Memory B cell (primary cell): Measurements from ENCODE around the gene CD1C.
A peak's percentile ranks its signal among the peaks of the same experiment; 100 is the strongest.

ENCODE experiments used
- ATAC-seq: fragments of 150-1000 bp; cut with Tn5 transposase; 2 replicates; pipeline ENCODE4 v1.10.0; 2021; ENCODE audit warnings: low read depth, mild to moderate bottlenecking, moderate library complexity
- DNase-seq, 2 donors: peaks; one replicate each; pipeline ENCODE4 v3.0.0; 2022; ENCODE audit warnings: low spot score in 2 of 2
- H3K27ac Mint-ChIP-seq: one replicate; pipeline ENCODE4 v1.8.0; 2022; ENCODE audit warnings: mild to moderate bottlenecking, moderate library complexity, mixed read lengths
- H3K27me3 Mint-ChIP-seq: one replicate; pipeline ENCODE4 v1.8.0; 2022; ENCODE audit warnings: mixed read lengths
- H3K36me3 Mint-ChIP-seq: one replicate; pipeline ENCODE4 v1.8.0; 2022; ENCODE audit warnings: mild to moderate bottlenecking, mixed read lengths
- H3K4me1 Mint-ChIP-seq: one replicate; pipeline ENCODE4 v1.8.0; 2022; ENCODE audit warnings: mixed read lengths
- H3K4me3 Mint-ChIP-seq: one replicate; pipeline ENCODE4 v1.8.0; 2022; ENCODE audit warnings: mild to moderate bottlenecking, moderate library complexity, mixed read lengths
- H3K9me3 Mint-ChIP-seq: one replicate; pipeline ENCODE4 v1.8.0; 2022; ENCODE audit warnings: mixed read lengths

Gene CD1C

GRCh38 chr1:158286487-158286886 is 3.2 kb upstream of the CD1C start:
- peaks cover 3% of the 10 kb centered on the region for H3K9me3 Mint-ChIP-seq
- no peaks in the 10 kb centered on the region for H3K27me3 Mint-ChIP-seq
- ATAC-seq (peak; percentile 18), DNase-seq (no peak)
- H3K27ac Mint-ChIP-seq: peak overlapping the region; percentile 95
- peak overlapping the region; percentile 85 for H3K4me3 Mint-ChIP-seq
- peaks cover 6% of the 10 kb centered on the region for H3K36me3 Mint-ChIP-seq
- H3K4me1 Mint-ChIP-seq: peaks cover 40% of the 10 kb centered on the region

- Mint-ChIP-seq H3K9me3 (no peaks in the 10 kb centered on the region), H3K27me3 (no peaks in the 10 kb centered on the region), H3K4me3 (peak overlapping the region; percentile 85), H3K36me3 (peaks cover 2% of the 10 kb centered on the region), H3K27ac (peak overlapping the region; percentile 95), H3K4me1 (peaks cover 38% of the 10 kb centered on the region)
- DNase-seq: peak in 1 of 2 donors; percentile 19
- peak; percentile 20 for ATAC-seq
These were observed 2.8 kb upstream of the CD1C start for GRCh38 chr1:158286941-158287346.

- ATAC-seq: no peak
- Mint-ChIP-seq H3K9me3 (no peaks in the 10 kb centered on the region), H3K4me3 (no peak overlapping the region), H3K27ac (no peak overlapping the region), H3K4me1 (peaks cover 25% of the 10 kb centered on the region), H3K27me3 (no peaks in the 10 kb centered on the region), H3K36me3 (peaks cover 3% of the 10 kb centered on the region)
- no peak for DNase-seq
These were observed 660 bp downstream of the CD1C start for GRCh38 chr1:158290321-158290844.

- H3K4me1 Mint-ChIP-seq: peaks cover 6% of the 10 kb centered on the region
These were observed 6.1 kb downstream of the CD1C start for GRCh38 chr1:158295791-158296190.

GRCh38 chr1:158310623-158311022 is 20.9 kb downstream of the CD1C start:
- Mint-ChIP-seq H3K27ac (no peak overlapping the region), H3K9me3 (no peaks in the 10 kb centered on the region), H3K36me3 (no peaks in the 10 kb centered on the region), H3K4me3 (no peak overlapping the region), H3K27me3 (no peaks in the 10 kb centered on the region), H3K4me1 (peaks cover 17% of the 10 kb centered on the region)
- DNase-seq: no peak
- ATAC-seq: peak; percentile 26

More at GRCh38 chr1:158295791-158296190, 6.1 kb downstream of the CD1C start:
- DNase-seq (no peak), ATAC-seq (no peak)
- Mint-ChIP-seq H3K27me3 (no peaks in the 10 kb centered on the region), H3K27ac (no peak overlapping the region), H3K9me3 (peaks cover 10% of the 10 kb centered on the region), H3K4me3 (no peak overlapping the region), H3K36me3 (peaks cover 17% of the 10 kb centered on the region)

- Mint-ChIP-seq H3K27me3 (no peaks in the 10 kb centered on the region), H3K27ac (no peak overlapping the region), H3K4me3 (no peak overlapping the region), H3K36me3 (no peaks in the 10 kb centered on the region), H3K9me3 (no peaks in the 10 kb centered on the region), H3K4me1 (peaks cover 17% of the 10 kb centered on the region)
- ATAC-seq (peak; percentile 58), DNase-seq (no peak)
These were observed 21.3 kb downstream of the CD1C start for GRCh38 chr1:158311066-158311465.

GRCh38 chr1:158323866-158324265 is 34.1 kb downstream of the CD1C start:
- Mint-ChIP-seq H3K36me3 (peaks cover 9% of the 10 kb centered on the region), H3K27me3 (no peaks in the 10 kb centered on the region), H3K4me3 (no peak overlapping the region), H3K4me1 (peaks cover 11% of the 10 kb centered on the region), H3K9me3 (peaks cover 11% of the 10 kb centered on the region), H3K27ac (no peak overlapping the region)
- no peak for DNase-seq
- no peak for ATAC-seq

- peak overlapping the region; percentile 39 for H3K4me3 Mint-ChIP-seq
- peaks cover 7% of the 10 kb centered on the region for H3K36me3 Mint-ChIP-seq
- peaks cover 11% of the 10 kb centered on the region for H3K9me3 Mint-ChIP-seq
- no peak for DNase-seq
- ATAC-seq: no peak
- no peaks in the 10 kb centered on the region for H3K27me3 Mint-ChIP-seq
- peaks cover 11% of the 10 kb centered on the region for H3K4me1 Mint-ChIP-seq
- H3K27ac Mint-ChIP-seq: peak overlapping the region; percentile 53
These were observed 34.7 kb downstream of the CD1C start for GRCh38 chr1:158324395-158324794.

GRCh38 chr1:158327481-158327880 is 37.8 kb downstream of the CD1C start:
- Mint-ChIP-seq H3K27ac (no peak overlapping the region), H3K9me3 (peaks cover 11% of the 10 kb centered on the region), H3K27me3 (no peaks in the 10 kb centered on the region), H3K36me3 (peaks cover 7% of the 10 kb centered on the region), H3K4me3 (no peak overlapping the region), H3K4me1 (peaks cover 10% of the 10 kb centered on the region)
- DNase-seq (no peak), ATAC-seq (no peak)

- Mint-ChIP-seq H3K36me3 (no peaks in the 10 kb centered on the region), H3K4me1 (peaks cover 12% of the 10 kb centered on the region), H3K4me3 (no peak overlapping the region), H3K27ac (no peak overlapping the region), H3K9me3 (peaks cover 3% of the 10 kb centered on the region), H3K27me3 (no peaks in the 10 kb centered on the region)
- ATAC-seq: no peak
- DNase-seq: no peak
These were observed 38.7 kb downstream of the CD1C start for GRCh38 chr1:158328426-158328825.

GRCh38 chr1:158329300-158329699 is 39.6 kb downstream of the CD1C start:
- Mint-ChIP-seq H3K27me3 (no peaks in the 10 kb centered on the region), H3K4me1 (peaks cover 20% of the 10 kb centered on the region), H3K27ac (no peak overlapping the region), H3K9me3 (no peaks in the 10 kb centered on the region), H3K36me3 (no peaks in the 10 kb centered on the region), H3K4me3 (no peak overlapping the region)
- no peak for DNase-seq
- no peak for ATAC-seq

GRCh38 chr1:158329733-158330132 is 40.0 kb downstream of the CD1C start:
- no peaks in the 10 kb centered on the region for H3K27me3 Mint-ChIP-seq
- peaks cover 19% of the 10 kb centered on the region for H3K4me1 Mint-ChIP-seq
- no peak for DNase-seq
- no peak overlapping the region for H3K27ac Mint-ChIP-seq
- H3K4me3 Mint-ChIP-seq: no peak overlapping the region
- H3K36me3 Mint-ChIP-seq: no peaks in the 10 kb centered on the region
- ATAC-seq: peak; percentile 69
- H3K9me3 Mint-ChIP-seq: no peaks in the 10 kb centered on the region

- Mint-ChIP-seq H3K4me3 (no peak overlapping the region), H3K27me3 (no peaks in the 10 kb centered on the region), H3K4me1 (peaks cover 22% of the 10 kb centered on the region), H3K9me3 (no peaks in the 10 kb centered on the region), H3K27ac (no peak overlapping the region), H3K36me3 (no peaks in the 10 kb centered on the region)
- no peak for DNase-seq
- ATAC-seq: no peak
These were observed 40.8 kb downstream of the CD1C start for GRCh38 chr1:158330391-158331105.

- DNase-seq: no peak
- no peak overlapping the region for H3K4me3 Mint-ChIP-seq
- H3K9me3 Mint-ChIP-seq: no peaks in the 10 kb centered on the region
- no peak for ATAC-seq
- no peaks in the 10 kb centered on the region for H3K36me3 Mint-ChIP-seq
- no peaks in the 10 kb centered on the region for H3K27me3 Mint-ChIP-seq
- peaks cover 23% of the 10 kb centered on the region for H3K4me1 Mint-ChIP-seq
- no peak overlapping the region for H3K27ac Mint-ChIP-seq
These were observed 41.3 kb downstream of the CD1C start for GRCh38 chr1:158331106-158331425.
